ENCODE measurements around the gene TXNRD1.

TXNRD1 gene

DNA sequence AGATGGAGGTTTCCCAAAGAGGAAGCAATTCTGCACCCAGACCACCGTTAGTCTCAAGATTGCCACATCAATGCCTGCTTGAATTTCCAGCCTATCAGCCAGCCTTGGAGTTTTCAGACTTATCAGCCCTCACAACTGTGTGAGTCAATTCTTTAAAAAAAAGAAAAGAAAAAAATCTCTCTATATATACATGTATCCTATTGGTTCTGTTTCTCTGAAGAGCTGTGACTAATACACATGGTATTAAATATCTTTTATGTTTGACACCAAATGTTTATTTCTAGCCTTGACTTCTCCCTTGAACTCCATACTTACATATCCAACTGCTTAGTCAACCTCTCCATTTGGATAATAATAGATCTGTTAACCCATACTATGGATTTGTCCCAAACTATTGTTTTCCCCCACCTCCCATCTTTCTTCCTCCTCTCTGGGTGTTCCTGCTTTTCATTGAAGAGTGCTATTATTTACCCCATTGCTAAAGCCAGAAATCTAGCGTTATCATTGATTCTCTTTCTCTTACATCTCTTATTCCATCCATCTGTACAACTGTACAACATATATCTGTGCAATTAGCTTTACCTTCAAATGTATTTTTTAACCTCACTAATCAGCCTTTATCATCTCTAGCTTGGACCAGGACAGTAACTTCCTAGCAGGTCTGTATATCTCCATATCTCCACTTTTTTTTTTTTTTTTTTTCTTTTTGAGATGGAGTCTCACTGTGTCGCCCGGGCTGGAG is 65.3 kb downstream of the TXNRD1 start:
- no peak for DNase-seq (ENCODE audit: low spot score)

DNA sequence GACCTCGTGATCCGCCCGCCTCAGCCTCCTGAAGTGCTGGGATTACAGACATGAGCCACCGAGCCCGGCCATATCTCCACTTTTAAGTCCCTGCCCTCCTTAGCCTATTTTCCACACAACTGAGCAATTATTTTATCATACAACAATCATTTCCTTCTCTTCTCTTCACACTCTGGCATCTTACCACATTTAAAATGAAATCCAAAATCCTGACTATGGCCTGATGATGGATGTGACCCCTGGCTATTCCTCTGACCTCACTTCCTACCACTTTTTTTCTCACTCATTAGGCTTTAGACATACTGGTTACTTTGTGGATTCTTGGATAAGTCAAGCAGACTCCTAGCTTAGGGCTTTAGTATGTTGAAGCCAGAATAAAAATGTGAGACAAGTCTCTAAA is 66.1 kb downstream of the TXNRD1 start:
- DNase-seq (ENCODE audit: low spot score): no peak

DNA sequence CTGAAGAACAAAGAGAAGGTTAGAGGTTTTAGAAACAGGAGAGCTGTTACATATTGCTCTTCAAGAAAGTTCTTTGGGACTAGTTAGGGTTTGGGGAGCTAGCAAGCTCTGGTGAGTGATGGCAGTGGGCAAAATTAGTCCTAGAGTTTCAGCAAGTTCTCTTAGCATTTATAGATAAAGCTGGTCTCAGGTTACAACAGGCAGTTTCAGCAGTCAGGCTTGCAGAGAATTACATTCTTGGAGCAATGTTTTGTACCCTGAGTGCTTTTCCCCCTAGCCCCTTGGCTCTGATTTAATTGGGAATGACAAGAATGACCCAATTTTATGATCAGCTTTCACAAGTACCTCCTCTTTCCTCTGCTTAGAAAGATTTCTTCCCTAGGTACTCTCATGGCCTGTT is 66.5 kb downstream of the TXNRD1 start:
- DNase-seq (ENCODE audit: low spot score): no peak

DNA sequence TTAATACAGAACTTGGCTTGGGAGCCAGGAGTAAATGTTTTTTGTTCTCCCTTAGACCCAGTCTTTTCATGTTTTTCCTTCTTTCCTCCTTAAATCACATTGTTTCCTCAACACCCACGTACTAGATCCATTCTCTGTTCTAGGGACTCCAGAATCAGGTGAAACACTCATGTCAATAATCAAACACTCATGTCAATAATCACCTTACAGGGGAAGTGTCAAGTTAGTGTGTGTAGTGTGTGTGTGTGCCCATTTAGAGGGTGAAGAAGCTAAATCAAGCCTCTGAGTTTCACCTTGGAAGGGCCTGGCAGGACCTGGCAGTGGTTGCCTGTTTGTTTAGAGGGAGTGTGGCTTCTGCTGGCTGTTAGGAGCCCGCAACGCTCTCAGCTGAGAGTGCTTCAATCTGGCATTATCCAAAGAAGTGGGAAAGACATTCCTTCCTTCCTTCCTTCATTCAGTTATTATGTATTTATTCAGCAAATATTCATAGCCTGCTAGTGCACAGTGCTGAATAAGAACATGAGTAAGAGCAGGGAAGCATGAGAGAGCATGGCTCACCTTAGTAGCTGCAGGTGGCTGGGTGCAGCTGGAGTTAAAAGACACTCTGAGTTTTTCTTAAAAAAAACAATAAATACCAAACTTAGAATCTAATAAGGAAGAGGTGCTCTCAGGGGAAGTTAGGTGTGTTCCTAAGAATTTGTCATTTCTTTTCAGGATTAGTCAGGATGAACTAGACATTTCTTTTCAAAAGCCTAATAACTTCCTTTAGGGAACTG is 70.3 kb downstream of the TXNRD1 start:
- no peak for DNase-seq (ENCODE audit: low spot score)

DNA sequence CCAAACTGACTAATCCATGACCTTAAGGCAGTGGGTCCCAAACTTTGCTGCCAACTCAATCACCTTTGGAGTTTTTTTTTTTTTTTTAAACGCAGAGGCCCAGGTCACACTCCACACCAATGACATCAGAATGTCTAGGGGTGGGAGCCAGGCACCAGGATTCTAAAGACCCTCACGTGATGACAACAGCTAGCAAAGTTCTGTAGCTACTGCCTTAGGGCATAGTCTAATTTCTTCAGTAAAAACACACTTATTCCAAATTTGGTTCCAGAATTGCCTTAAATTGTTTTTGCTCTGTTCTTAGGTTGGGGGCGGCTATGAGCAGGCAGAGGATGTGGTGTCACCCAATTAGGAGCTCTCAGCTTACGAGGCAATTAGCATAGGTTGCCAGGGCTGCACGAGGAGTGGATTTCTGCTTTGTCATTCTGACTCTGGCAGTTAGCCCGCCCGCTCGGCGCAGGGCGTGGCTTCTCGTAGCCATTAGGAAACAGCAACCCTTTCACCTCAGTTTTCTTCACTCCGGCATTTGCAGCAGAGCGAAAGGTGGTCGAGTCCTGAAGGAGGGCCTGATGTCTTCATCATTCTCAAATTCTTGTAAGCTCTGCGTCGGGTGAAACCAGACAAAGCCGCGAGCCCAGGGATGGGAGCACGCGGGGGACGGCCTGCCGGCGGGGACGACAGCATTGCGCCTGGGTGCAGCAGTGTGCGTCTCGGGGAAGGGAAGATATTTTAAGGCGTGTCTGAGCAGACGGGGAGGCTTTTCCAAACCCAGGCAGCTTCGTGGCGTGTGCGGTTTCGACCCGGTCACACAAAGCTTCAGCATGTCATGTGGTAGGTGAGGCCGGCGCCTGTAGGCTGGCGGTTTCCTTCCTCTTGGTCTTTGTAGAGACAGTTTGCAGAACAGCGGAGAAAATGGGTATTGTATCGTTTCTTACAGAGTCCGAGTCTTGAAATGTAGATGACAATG is 71.2 kb downstream of the TXNRD1 start:
- peak; percentile 89 for DNase-seq (ENCODE audit: low spot score)

DNA sequence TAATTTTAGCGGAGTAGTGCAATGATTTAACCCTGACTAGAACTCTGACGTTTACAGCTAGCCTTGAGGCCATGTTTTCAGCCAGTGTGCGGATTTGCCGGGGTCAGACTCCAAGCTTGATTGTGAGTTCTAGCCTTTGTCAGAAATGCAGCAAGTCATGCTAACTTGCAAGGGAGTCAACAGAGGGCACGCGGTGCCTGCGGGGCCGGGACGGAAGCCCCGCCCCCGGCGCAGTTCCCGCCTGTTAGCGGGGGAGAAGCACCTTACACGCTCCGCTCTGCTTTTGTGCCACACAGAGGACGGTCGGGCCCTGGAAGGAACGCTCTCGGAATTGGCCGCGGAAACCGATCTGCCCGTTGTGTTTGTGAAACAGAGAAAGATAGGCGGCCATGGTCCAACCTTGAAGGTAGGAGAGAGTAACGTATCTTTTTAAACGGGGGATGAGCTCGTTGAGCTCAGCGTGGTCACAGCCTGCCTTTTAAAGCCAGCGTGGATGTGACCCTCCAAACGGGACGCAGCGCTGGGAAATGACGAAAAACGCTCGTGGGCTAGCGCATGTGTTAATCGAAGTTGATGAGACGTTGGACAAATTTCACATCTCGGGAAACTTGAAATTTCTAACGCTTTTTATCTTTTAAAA is 73.2 kb downstream of the TXNRD1 start:
- peak; percentile 84 for DNase-seq (ENCODE audit: low spot score)

DNA sequence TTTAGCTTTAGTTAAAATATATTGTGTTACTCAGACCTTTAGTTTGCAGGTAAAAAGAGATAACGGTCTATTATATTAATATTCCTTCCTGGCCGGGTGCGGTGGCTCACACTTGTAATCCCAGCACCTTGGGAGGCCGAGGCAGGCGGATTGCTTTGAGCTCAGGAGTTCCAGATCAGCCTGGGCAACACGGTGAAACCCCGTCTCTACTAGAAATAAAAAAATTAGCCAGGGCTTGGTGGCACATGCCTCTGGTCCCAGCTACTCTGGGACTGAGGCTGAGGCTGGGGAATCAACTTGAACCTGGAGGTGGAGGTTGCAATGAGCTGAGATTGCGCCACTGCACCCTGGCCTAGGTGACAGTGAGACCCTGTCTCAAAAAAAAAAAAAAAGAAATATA is 74.7 kb downstream of the TXNRD1 start:
- no peak for DNase-seq (ENCODE audit: low spot score)

DNA sequence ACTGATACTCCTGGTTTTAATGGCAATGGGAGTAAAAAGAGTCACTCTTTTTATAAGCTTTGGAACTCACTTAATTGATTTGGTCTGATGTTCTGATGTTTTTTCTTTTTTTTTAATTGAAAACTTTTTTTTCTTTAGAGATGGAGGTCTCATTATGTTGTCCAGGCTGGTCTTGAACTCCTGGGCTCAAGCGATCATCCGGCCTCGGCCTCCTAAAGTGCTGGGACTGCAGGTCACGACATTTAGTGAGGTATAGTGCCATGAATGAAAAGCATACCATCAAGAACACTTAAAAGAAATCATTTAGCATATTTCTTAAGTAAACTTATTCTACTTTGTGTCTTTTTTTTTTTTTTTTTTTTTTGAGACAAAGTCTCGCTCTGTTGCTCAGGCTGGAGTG is 75.3 kb downstream of the TXNRD1 start:
- DNase-seq (ENCODE audit: low spot score): no peak

DNA sequence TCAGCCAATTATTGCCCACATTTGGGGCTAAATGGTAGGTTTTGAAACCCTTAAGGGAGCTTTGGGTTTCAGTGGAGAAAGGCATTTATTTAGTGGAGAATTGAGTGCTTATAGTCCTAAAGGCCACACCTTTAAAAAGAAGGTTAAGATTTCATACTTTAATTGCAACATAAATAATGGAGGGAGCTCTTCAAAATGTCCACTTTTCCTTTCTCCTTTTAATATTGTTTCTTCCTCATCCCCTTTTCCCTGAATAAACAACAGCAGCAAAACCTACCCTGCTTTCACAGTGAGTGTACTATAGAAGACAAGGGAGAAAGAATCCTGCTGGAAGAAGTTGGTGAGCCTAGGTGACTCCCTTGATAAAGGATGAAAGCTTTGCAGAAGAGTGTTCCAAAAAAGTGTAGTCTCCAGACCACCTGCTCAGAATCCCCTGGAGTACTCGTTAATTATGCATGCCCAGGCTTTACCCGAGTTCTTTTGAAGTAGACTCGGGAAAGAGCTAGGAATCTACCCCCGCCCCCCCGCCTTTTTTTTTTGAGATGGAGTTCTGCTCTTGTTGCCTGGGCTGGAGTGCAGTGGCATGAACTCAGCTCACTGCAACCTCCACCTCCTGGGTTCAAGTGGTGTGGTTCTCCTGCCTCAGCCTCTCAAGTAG is 76.4 kb downstream of the TXNRD1 start:
- DNase-seq (ENCODE audit: low spot score): no peak

DNA sequence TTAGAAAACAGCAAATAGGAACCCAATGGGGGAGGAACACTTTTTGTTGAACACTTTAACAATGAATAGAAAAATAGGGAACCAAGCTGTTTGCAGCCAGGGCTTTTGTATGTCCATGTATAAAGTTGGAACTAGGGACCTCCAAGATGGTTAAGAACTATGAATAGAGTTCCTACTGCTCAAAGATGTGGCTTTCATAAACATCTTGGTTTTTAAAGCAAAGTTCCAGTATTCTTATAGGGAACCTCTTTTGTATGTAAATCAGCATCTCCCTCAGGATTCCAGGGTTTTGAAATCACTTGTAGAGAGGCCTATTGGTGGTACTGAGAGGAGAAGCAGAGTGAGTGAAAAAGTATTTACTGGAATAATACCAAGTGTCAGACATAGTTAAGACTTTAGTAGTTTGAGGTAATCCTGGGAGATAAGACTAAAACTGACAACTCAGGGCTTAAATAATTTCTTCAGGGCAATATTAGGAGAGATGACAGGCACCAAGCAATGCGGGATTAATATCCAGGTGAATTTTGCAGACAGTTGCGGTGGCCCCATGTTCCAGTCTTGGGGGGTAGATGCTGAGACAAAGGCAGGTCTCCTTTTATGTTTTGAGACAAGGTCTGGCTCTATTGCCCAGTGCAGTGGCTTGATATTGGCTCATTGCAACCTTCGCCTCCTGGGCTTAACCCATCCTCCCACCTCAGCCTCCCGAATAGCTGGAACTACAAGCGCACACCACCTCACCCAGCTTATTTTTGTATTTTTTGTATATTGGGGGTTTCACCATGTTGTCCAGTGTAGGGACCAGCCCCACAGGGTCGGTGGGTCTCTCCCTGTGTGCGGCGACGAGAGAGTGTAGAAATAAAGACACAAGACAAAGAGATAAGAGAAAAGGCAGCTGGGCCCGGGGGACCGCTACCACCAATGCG is 77.6 kb downstream of the TXNRD1 start:
- DNase-seq (ENCODE audit: low spot score): no peak

DNA sequence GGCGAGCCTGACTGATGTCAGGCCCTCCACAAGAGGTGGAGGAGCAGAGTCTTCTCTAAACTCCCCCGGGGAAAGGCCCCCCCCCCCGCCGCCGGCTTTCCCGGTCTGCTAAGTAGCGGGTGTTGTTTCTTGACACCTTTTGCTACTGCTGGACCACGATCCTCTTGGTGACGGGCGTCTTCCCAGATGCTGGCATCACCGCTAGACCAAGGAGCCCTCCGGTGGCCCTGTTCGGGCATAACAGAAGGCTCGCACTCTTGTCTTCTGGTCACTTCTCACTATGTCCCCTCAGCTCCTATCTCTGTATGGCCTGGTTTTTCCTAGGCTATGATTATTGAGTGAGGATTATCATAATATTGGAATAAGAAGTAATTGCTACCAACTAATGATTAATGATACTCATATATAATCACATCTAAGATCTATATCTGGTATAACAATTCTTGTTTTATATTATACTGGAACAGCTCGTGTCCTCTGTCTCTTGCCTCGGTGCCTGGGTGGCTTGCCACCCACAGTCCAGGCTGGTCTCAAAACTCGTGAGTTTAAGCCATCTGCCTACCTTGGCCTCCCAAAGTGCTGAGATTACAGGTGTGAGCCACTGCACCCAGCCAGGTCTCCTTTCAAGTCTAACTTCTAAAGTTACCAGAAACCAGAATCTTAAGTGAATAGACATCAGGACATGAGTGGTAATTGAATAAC is 78.7 kb downstream of the TXNRD1 start:
- DNase-seq (ENCODE audit: low spot score): peak; percentile 10

DNA sequence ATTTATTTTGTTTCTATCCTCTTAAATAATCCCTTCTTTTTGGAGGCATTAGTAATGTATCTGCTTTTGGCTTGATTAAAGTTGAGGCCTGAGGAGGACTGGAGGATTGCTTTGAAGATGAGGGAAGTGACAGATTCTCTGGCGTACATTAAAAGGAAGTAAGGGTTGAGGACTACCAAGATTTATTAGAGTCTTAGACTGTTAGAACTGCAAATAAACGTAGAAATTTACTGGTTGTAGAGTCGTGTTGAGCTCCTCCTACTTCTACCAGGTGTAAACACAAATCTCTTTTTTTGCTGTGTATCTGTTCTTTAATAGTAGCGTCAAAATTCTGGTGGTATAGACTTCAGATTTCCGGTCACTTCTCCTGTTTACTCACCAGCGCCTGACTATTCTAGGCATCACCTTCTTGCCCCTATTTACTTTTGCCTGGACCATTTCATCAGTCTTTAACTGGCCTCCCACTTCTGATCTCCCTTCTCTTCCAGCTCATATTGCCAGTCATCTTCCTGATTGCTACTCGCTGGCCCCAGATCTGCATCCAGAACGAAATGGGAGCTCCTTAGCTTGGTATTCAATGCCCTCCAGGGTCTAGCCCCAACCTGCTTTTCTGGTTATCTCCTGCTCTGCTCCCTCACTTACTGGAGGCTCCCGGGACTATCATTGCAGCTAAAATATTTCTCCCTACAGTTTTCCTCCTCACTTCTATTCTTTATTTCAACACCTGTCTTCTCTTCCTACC is 79.5 kb downstream of the TXNRD1 start:
- DNase-seq (ENCODE audit: low spot score): no peak

DNA sequence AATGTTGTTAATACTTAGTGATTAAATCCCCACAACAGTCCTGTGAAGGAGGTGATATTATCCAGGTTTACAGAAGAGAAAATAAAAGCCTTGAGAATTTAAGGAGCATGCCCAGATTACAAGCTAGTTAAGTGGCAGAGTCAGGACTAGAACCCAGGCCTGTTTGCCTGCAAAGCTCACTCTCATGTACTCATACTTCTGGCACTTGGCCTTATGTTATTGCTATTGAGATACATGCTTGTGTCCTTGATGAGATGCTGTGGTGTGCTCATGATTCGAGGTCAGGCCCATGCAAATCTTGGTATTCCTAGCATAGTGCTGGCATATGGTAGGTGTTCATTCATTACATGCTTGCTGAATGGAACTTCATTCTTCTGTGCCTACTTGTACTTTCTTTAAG is 80.4 kb downstream of the TXNRD1 start:
- no peak for DNase-seq (ENCODE audit: low spot score)

DNA sequence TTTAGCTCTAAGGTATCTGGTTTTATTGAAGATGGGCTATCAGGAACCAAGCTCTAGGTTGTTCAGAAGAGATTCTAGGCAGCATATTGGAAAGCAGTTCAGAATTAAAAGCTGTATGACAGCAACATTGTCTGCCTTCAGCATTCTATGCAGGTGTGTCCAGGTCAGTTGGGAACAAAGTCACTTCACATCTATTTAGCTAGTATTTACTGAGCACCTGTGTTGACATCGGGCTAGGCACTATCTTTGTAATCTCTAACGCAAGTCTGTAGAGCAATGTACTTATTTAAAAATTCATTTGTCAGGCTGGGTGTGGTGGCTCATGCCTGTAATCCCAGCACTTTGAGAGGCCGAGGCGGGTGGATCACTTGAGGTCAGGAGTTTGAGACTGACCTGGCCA is 81.1 kb downstream of the TXNRD1 start:
- DNase-seq (ENCODE audit: low spot score): no peak

DNA sequence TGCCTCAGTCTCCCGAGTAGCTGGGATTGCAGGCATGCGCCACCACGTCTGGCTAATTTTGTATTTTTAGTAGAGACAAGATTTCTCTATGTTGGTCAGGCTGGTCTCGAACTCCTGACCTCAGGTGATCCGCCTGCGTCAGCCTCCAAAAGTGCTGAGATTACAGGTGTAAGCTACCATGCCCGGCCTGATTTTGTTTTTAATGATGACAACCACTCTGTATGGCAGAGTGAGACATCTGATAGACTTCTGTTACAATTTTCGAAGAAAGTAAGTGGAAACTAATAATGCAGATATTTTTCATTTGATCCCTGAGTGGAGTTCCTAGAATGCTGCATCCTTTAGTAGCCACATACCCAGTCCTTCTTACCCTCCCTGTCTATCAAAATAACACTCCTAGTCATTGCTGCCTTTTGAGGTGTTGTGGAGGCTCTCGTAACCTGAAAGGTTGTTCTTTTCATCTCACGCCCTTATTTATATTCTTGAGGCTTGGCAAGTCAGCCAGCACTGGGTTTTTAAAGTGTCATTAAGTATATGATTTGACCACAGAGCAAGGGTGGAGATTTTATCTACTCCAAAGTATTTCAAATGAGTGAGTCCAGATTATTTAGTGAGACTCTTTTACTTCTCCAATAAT is 82.0 kb downstream of the TXNRD1 start:
- DNase-seq (ENCODE audit: low spot score): no peak

DNA sequence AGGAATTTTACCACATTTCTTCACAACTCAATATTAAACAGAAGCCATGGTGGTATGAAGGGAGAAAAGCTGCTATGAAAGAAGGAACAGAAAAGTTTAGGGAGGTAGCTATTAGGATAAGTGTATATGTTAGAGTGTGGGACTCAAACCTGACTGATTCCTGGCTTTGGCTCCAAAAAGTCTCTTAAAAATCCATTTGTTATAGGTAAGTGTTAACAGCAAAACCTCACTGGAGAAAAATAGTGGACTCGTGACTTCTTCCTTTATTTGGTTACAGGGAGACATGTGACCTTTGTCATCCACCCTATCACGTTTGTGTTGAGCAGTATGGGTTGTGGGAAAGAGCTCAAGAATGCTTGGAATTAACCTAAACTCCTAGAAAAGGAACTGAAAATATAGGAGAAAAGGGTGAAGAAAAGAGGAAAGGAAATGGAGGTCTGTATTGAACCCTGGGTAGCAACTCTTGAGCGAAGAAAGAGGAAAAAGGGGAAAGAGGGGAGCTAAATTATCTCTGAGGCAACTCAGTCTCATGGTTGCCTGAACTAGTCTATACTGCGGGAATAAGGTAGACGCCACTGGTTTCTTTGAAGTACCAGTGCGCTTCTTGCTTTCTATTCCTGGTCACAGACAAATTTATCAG is 84.4 kb downstream of the TXNRD1 start:
- no peak for DNase-seq (ENCODE audit: low spot score)

DNA sequence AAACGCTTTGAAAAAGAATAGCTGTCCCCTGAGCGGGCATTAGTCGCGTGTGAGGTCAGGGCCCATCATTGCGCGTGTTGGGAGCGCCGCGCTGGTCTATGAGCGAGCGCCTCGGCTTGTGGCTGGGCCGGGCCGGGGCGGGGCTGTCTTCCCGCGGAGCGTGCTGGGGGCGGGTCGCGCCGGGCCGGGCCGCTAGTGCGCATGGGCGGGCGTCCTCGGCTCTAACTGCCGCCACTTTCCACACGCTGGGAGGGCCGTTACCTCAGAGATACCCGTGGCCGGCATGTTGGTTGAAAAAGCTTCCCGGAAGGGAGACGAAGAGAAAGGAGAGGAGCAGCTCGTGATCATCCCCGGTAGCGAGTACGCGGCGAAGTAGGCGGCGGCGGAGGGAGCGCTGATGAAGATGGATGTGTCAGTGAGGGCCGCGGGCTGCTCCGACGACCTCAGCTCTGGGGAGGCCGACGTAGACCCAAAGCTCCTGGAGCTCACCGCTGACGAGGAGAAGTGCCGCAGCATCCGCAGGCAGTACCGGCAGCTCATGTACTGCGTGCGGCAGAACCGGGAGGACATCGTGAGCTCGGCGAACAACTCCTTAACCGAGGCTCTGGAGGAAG is 88.1 kb downstream of the TXNRD1 start, which contains the start of gene EID3:
Gene EID3 (plus strand): TSS at position 202 of the 614 bp plus-strand sequence. CDS start 196 bp downstream, at position 398.
- DNase-seq (ENCODE audit: low spot score): peak; percentile 90
